Measurements from ENCODE around the gene TP63.
"Not testable (repeated sequence)": the region's sequence is repeated elsewhere in the genome, so short reads cannot be mapped to it uniquely, and the experiment has no call there.

The TP63 gene

GRCh38 chr3:189629803-189630455 lies 1.3 kb upstream of the TP63 start:
- DNase-seq: no peak

- DNase-seq: no peak
Measured at GRCh38 chr3:189630767-189631372, 319 bp upstream of the TP63 start.

- DNase-seq: no peak
Measured at GRCh38 chr3:189631409-189631808, 220 bp downstream of the TP63 start.

DNA sequence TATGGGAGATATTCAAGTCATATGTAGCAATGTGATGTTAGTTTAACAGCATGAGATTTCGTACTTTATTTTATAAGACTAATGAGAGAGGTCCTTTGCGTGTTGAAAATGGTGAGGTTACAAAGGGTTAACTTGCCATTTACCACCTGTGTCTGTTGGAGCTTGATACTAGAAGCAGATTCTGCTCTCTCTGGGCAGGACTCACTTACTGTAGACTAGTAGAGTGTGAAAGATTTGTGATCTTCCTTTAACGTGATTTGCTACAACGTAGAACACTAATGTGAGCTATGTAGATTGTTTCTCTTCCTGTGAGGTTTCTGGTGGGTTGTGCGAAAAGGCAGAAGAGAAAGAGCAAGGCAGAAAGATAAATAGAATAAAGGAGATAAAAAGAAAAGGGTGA lies 1.1 kb downstream of the TP63 start:
- no peak for DNase-seq

- DNase-seq: no peak
Measured at GRCh38 chr3:189635339-189635738, 4.2 kb downstream of the TP63 start.

- no peak for DNase-seq
Measured at GRCh38 chr3:189636048-189636447, 4.9 kb downstream of the TP63 start.

- no peak for DNase-seq
Measured at GRCh38 chr3:189637750-189638149, 6.6 kb downstream of the TP63 start.

GRCh38 chr3:189638276-189639031 lies 7.3 kb downstream of the TP63 start:
- DNase-seq: no peak

DNA sequence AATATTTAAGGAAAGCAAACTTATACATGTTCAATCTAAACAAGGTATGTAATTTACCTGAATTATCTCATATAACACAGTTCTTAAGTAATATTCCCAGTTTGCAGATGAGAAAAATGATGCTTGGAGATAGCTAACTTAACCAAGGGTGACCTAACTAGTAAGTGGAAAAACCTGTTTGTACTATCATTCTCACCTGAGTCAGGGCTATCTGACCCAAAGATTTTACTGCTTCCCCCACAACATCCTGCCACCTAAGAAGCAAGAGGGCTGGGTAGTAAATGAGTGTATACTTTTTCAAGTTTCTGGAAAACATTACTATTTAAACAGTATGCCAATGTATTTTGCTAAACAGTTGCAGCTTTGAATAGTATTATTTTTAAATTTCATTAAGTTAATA lies 10.6 kb downstream of the TP63 start:
- no peak for DNase-seq

- DNase-seq: no peak
Measured at GRCh38 chr3:189646853-189647542, 15.8 kb downstream of the TP63 start.

DNA sequence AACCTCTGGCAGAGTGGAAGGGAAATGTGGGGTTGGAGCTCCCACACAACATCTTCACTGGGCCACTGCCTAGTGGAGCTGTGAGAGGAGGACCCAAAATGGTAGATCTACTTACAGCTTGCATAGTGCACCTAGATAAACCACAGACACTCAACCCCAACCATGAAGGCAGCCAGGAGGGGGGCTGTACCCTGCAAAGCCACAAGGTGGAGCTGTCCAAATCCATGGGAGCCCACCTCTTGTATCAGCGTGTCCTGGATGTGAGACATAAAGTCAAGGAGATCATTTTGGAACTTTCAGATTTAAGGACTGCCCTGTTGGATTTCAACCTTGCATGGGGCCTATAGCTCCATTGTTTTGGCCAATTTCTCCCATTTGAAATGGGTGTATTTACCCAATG lies 20.9 kb downstream of the TP63 start:
- no peak for DNase-seq

- DNase-seq: no peak
Measured at GRCh38 chr3:189655617-189656016, 24.4 kb downstream of the TP63 start.

GRCh38 chr3:189659571-189659970 lies 28.4 kb downstream of the TP63 start:
- no peak for DNase-seq

GRCh38 chr3:189664311-189664710 lies 33.1 kb downstream of the TP63 start:
- DNase-seq: no peak

DNA sequence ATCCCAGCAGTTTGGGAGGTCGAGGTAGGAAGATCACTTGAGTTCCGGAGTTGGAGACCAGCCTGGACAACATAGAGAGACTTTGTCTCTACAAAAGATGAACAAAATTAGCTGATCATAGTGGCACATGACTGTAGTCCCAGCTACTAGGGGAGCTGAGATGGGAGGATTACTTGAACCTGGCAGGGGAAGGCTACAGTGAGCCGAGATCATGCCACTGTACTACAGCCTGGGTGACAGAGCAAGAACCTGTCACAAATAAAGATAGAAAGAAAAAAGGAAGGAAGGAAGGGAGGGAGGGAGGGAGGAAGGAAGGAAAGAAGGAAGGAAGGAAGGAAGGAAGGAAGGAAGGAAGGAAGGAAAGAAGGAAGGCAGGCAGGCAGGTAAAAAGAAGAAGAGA lies 41.2 kb downstream of the TP63 start:
- not testable (repeated sequence) for DNase-seq

DNA sequence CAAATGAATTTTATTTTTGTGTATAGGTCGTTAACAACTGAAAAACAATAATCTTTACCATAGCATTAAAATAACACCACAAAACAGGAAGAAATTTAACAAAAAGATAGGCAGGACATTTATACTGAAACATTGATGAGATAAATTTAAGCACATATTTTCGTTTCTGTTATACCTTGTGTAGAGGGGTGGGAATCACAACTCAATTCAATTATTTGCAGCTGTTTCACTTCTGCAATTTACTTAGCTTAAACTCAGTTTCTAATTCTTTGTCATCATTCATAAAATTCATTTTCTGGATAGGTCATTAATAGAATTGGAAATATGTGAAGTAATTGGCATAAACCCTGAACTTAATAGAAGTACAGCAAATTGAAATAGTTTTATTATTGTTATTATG lies 42.3 kb downstream of the TP63 start:
- DNase-seq: no peak

GRCh38 chr3:189674249-189674913 lies 43.2 kb downstream of the TP63 start:
- no peak for DNase-seq

DNA sequence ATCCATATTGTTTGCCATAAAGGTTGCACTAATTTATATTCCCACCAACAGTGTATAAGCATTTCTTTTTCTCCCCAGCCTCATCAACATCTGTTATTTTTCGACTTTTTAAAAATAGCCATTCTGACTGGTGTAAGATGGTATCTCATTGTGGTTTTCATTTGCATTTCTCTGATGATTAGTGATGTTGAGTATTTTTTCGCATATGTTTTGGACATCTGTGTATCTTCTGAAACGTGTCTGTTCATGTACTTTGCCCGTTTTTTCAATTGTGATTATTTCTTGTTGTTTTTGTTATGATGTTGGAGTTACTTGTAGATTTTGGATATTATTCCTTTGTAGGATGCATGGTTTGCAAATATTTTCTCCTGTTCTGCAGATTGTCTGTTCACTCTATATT lies 46.5 kb downstream of the TP63 start:
- DNase-seq: no peak

- no peak for DNase-seq
Measured at GRCh38 chr3:189680723-189681122, 49.5 kb downstream of the TP63 start.

DNA sequence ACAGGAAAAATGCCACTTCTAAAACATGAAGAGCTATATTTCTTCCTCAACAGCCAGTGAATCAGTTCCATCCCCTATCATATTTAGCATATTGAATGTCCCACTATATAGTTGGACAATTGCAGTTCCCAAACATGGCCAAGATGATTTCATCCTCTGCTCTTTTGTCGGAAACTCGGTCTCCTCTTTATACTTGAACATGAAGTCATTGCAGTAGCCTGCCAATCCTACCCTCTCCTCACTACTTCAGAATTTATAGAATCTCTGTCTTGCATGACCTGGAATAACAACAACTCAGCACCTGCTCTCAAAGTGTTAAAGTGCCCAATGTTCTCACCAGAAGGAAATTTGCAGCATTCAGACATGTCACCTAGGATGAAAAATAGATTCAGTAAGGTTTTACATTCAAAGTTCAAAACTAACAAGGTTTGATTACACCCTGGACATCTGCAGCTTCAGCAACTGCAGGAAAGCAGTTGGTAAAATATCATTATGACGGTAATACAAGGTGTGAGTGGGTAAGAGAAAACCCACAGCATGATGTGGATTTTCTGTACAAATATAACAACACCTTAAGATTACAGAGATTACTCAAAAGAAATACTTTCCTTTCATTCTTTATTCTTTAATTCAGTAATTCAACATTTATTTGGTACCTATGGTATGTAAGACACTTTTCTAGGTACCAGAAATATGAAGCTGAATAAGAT lies 52.5 kb downstream of the TP63 start:
- no peak for DNase-seq

- no peak for DNase-seq
Measured at GRCh38 chr3:189684317-189684716, 53.1 kb downstream of the TP63 start.

DNA sequence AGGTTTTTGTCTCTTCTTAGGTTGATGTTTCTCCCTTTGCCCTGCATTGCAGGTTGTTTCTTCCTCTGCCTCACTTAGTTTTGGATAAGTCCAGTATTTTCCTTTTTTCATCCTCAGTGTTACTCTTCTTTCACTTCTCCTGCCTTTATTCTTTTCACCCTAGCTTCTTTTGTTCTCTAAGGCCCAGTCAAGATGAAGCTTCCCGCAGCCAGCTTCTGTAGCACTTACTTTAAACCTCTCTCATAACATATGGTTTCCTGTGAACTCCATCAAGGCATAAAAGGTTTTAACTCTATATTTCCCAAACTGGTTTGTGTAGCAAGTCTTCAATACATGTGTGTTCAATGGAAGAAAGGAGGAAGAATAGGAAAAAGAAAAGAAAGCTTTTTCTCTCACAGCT lies 54.1 kb downstream of the TP63 start:
- no peak for DNase-seq

GRCh38 chr3:189685860-189686259 lies 54.7 kb downstream of the TP63 start:
- DNase-seq: no peak

Data from stimulated activated naive CD4-positive, alpha-beta T cell treated with Interleukin-2 at 50 U/mL for 16 hours (primary cell).